Vagina (tissue), 2 donors: ENCODE data around the gene DNAH9.

ENCODE experiments used
- POLR2A ChIP-seq, 2 donors: fragments of 450-650 bp; IDR thresholded peaks; one replicate each; pipeline ENCODE4 v1.6.1; 2017; ENCODE audit warnings: antibody characterized with exemption in 2 of 2, mild to moderate bottlenecking in 2 of 2, moderate library complexity in 2 of 2
- TF ChIP-seq, protein P1 (sequence below), 3 experiments: fragments of 450-650 bp in 2 of 3; fragments of 200-600 bp in 1 of 3; sonication (generic) in 1 of 3; IDR thresholded peaks; one replicate each; pipeline ENCODE4 v1.5.1; 2017 to 2019; ENCODE audit warnings: antibody characterized with exemption in 3 of 3, mild to moderate bottlenecking in 2 of 3, moderate library complexity in 2 of 3

GRCh38 chr17:11693284-11693683 lies 95.0 kb downstream of the DNAH9 start:
- TF ChIP-seq, protein P1, sequence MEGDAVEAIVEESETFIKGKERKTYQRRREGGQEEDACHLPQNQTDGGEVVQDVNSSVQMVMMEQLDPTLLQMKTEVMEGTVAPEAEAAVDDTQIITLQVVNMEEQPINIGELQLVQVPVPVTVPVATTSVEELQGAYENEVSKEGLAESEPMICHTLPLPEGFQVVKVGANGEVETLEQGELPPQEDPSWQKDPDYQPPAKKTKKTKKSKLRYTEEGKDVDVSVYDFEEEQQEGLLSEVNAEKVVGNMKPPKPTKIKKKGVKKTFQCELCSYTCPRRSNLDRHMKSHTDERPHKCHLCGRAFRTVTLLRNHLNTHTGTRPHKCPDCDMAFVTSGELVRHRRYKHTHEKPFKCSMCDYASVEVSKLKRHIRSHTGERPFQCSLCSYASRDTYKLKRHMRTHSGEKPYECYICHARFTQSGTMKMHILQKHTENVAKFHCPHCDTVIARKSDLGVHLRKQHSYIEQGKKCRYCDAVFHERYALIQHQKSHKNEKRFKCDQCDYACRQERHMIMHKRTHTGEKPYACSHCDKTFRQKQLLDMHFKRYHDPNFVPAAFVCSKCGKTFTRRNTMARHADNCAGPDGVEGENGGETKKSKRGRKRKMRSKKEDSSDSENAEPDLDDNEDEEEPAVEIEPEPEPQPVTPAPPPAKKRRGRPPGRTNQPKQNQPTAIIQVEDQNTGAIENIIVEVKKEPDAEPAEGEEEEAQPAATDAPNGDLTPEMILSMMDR (IDR thresholded peaks at IDR 0.05), result no peak
- TF ChIP-seq POLR2A (IDR thresholded peaks at IDR 0.05), result no peak
